Fibroblast of pulmonary artery (primary cell): ENCODE measurements around the gene CAMKK2.
A peak's percentile ranks its signal among the peaks of the same experiment; 100 is the strongest.

ENCODE experiments used
- DNase-seq: peaks from one replicate; pipeline ENCODE4 v3.0.0-alpha.2; 2010; ENCODE audit warnings: low read depth
- H3K4me3 ChIP-seq: replicated peaks from 2 replicates; pipeline ENCODE4 v1.5.1; 2011; ENCODE audit warnings: low read depth, mild to moderate bottlenecking, control low read depth, low read length, moderate library complexity
- TF ChIP-seq, protein P1 (sequence below): IDR thresholded peaks from 2 replicates; pipeline ENCODE4 v1.5.1; 2011; ENCODE audit warnings: mild to moderate bottlenecking, control low read depth, low read length, inconsistent platforms; ENCODE audit errors: missing control alignments

CAMKK2 gene

DNA sequence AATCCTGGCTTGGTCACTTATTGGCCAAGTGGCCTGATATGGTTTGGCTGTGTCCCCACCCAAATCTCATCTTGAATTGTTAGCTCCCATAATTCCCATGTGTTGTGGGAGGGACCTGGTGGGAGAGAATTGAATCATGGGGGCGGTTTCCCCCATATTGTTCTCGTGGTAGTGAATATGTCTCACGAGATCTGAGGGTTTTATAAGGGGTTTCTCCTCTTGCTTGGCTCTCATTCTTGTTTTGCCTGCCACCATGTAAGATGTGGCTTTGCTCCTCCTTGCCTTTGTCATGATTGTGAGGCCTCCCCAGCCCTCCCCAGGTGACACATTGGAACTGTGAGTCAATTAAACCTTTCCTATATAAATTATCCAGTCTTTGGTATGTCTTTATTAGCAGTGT, 105.4 kb downstream of the CAMKK2 start:
- TF ChIP-seq, protein P1, sequence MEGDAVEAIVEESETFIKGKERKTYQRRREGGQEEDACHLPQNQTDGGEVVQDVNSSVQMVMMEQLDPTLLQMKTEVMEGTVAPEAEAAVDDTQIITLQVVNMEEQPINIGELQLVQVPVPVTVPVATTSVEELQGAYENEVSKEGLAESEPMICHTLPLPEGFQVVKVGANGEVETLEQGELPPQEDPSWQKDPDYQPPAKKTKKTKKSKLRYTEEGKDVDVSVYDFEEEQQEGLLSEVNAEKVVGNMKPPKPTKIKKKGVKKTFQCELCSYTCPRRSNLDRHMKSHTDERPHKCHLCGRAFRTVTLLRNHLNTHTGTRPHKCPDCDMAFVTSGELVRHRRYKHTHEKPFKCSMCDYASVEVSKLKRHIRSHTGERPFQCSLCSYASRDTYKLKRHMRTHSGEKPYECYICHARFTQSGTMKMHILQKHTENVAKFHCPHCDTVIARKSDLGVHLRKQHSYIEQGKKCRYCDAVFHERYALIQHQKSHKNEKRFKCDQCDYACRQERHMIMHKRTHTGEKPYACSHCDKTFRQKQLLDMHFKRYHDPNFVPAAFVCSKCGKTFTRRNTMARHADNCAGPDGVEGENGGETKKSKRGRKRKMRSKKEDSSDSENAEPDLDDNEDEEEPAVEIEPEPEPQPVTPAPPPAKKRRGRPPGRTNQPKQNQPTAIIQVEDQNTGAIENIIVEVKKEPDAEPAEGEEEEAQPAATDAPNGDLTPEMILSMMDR = no peak
- no peak for DNase-seq
- H3K4me3 ChIP-seq = no peak overlapping the region

DNA sequence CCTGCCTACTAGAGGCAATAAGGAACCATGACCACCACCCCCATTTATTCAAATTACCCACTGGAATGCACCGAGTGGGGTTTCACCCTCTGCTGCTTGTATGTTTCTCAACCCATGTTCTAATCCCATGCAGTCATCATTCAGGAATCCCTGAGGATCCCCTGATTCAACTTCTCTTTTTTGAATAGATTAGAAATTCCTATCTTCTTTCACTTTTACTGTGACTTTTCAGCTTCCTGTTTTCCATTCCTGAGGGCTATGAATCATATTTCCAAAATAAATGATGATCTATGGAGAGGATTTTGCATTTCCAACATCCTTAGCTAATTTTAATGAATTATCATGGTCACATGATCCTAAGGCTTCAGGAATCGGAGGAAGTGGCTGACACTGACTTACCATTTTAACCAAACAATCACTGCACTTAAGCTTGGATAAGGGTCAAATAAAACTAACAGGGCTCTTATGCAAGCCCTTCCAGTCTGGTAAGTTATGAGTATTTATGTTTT, 105.9 kb downstream of the CAMKK2 start:
- DNase-seq = peak; percentile 94
- TF ChIP-seq, protein P1 = no peak
- H3K4me3 ChIP-seq = no peak overlapping the region

DNA sequence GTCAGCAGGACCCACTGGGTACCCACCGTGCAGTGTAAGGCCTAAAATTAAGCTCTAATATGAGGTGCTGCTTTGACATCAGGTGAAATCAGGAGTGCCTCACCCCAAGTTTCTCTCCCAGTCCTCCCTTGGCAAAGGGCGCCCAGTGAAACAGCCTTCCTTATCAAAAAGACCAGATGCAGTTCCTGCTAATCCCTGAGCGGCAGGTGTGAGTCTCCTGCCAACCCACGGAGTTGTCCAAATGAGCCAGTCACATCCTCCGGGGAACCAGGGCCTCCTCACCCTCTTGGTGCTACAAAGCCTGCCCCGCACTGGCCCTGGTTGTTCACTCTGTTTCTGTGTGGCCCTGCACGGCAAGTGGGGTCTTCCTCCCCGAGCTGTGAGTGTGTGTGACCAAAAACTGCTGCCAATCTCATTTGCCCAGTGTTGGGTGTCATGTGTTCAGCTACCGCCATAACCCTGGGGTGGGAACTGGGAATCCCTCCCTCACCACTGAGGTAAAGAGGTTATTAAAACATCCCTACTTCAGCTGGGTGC, 106.8 kb downstream of the CAMKK2 start:
- TF ChIP-seq, protein P1 = no peak
- no peak for DNase-seq
- no peak overlapping the region for H3K4me3 ChIP-seq

DNA sequence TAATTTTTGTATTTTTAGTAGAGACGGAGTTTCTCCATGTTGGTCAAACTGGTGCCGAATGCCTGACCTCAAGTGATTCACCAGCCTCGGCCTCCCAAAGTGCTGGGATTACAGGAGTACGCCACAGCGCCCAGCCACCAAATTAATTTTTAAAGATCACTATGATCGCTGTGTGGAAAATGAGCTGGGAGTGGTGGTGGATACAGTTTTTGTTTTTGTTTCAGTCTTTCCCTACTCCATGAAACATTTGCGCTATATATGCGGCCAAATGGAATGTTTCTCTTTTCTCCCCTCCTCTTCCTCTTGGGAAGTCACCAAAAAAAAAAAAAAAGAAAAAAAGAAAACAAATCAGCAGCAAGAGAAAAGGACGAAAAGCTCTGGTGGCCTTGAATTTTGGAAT, 107.4 kb downstream of the CAMKK2 start:
- no peak for DNase-seq
- no peak overlapping the region for H3K4me3 ChIP-seq
- TF ChIP-seq, protein P1 = no peak

DNA sequence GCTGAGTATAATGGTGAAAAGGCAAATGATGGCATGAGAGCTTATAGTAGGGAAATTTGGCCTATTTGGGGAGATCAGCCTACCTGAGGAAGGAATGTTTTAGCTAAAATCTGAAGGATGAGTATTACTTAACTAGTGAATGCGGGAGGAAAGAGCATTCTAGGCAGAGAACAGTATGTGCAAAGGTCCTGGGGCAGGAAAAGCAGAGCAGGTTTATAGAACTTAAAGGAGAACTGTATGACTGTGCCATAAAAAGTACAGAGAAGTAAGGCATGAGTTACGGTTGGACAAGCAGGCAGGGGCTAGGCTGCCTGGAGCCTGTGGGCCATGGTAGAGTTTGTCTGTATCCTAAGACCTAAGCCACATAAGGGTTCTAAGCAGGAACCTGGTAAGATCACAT, 108.3 kb downstream of the CAMKK2 start:
- DNase-seq = no peak
- H3K4me3 ChIP-seq = no peak overlapping the region
- TF ChIP-seq, protein P1 = no peak
